ENCODE measurements around the gene ICA1L. TPM values are rescaled to one million over a fixed set of nuclear protein-coding genes. Genes with fewer than 3 reads are reported as not detected.
"Not testable (repeated sequence)": the region's sequence is repeated elsewhere in the genome, so short reads cannot be mapped to it uniquely, and the experiment has no call there.

ICA1L gene
- total RNA-seq, 1 donor from 2014 or later = 1.2 TPM

DNA sequence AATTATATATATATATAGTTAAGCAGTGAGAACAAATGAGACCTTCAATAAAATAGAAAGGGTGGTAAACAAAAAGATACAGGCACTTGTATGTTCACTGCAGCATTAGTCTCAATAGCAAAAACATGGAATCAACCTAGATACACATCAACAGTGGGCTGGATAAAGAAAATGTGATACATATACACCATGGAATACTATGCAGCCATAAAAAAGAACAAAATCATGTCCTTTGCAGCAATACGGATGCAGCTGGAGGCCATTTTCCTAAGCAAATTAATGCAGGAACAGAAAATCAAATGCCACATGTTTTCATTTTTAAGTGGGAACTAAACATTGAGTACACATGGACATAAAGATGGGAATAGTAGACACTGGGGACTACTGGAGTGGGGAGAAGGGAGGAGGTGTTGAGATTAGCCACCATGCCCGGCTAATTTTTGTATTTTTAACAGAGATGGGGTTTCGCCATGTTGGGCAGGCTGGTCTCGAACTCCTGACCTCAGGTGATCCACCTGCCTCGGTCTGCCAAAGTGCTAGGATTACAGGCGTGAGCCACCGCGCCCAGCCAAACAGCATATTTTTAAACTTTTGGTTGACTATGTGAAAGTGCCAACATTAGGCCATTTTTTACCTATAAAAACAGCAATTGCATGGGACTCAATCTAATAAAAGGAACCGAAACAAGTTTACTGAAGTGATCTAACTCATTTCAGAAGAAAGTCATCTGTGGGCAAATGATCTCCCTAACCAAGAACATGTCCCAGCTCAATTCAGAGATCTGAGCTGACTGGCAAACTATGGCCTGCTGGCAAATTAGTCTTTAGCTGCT, 23.7 kb downstream of the ICA1L start:
- no peak for DNase-seq

DNA sequence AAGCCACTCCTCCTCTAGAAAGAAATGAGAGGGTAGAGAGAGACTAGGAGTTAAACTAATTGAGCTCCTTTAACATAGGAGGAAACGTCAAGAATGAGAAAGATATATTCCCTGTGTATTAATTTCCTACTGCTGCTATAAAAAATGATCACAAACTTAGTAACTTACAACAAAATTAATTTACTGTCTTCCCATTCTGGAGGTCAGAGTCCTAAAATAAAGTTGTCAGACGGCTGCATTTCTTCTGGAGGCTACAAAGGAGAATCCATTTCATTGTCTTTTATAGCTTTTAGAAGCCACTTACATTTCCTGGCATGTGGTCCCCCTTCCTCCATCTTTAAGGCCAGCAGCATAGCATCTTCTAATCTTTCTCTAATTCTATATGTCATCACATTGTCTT, 26.9 kb downstream of the ICA1L start:
- no peak for DNase-seq

DNA sequence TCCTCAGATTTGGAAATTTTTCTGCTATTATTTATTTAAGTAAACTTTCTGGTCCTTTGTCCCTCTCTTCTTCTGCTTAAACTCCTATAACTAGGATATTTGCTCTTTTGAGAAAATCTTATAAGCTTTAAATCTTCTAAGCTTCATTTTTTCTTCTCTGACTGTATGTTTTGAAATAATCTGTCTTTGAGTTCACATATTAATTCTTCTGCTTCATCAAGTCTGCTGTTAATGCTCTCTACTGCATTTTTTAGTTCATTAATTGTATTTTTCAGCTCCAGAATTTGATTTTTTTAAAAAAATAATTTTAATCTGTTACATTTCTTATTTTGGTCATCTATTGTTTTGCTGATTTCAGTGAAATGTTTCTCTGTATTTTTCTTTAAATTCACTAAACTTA, 28.9 kb downstream of the ICA1L start:
- DNase-seq = no peak

DNA sequence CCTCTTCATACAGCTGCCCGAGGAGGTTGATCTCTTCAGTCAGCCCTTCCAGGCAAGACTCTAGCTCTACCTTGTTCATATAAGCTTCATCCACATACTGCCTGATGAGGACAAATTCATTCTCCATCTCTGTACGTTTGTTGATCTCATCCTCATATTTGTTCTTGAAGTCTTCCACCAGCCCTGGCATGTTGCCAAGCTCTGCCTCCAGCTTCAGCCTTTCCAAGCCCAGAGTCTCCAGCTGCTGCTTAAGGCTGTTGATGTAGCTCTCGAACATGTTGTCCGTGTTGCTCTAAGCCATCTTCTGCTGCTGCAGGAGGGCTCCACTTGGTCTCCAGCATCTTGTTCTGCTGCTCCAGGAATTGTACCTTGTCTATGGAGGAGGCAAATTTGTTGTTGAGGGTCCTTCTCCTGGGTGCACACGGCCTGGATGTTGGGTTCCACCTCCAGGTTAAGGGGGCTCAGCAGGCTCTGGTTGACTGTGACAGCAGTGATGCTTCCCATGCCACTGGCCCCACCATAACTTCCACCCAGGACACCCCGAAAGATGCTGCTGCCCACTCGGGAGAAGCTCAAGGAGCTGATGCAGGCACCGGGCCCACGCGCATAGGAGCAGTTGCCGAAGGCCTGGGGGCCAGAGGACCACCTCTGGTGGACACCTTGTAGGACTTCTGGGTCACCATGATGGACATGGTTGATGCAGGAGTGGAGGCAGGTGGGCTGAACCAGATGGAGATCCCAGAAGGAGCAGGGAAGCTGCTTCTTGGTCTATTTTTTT, 30.3 kb downstream of the ICA1L start:
- peak; percentile 7 for DNase-seq

DNA sequence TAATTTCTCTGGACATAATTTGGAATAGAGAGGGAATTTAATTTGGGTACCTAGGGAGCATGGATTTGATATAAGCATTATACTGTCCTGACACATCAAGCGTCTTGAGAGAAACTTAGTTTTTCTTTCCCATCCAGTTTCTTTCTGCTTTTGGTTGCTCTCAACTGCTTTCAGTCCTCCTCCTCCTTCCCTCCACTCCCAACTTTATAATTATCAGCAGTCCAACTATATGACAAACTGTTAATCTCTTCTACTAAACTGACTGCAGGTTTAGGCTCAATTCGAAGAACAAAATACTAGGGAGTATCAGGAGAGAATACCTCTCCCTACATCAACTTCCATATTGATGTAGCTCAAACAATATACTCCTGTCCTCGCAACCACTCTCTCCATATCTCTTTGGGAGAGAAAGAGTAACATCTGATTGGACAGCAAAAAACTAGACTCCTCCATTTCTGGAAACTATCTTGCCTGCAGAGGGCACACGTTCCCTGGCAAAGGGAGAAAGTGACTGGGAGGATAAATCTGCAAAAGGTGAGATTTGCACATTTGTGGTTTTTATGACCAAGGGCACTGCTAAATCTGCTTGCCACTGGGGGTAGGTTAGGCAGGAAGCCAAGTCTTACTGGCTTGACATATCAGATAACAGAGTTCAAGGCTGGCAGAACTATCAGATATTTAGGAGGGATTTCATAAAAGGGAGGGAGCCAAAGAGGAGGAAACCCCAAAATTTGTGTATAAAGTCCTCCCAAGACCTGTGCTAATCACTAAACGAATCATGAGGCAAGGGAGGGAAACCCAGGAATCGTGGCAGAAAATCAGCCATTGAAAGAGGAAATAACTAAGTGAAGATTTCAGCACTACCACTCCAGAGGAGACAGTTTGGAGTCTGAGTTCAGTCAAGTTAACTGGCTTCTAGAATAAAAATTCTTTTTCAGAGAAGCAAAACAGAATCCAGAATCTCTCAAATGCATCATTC, 40.0 kb downstream of the ICA1L start:
- peak; percentile 72 for DNase-seq

DNA sequence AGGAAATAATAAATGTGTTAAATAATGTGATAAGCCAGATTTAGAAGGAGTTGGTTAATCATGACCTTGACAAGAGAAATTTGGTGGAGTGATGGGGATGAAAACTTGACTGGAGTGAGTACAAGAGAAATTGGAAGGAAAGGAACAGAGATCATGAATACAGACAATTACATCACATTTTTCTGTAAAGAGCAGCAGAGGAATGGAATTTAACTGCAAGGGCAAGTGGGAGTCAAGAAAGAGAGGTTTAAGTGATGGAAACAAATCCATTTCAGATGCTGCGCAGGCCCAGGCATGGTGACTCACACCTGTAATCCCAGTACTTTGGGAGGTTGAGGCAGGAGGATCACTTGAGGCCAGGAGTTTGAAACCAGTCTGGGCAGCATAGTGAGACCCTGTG, 46.7 kb downstream of the ICA1L start:
- DNase-seq = no peak

DNA sequence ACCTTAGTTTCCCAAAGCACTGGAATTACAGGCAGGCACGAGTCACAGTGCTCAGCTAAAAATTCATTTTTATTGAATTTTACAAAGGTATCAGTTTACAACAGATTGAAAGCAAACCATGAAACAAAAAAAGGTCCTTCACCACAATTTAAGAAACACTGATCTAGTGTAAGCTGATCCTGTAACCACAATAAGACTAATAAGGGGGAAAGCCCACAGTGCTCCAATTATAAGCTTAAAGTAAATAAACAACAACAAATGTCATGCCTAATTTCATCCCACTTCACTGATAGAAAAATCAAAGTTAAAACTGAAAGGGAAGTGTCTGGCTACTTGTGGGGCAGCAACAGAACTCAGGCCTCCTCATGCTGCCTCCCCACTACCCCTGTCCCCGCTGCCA, 49.2 kb downstream of the ICA1L start:
- no peak for DNase-seq

DNA sequence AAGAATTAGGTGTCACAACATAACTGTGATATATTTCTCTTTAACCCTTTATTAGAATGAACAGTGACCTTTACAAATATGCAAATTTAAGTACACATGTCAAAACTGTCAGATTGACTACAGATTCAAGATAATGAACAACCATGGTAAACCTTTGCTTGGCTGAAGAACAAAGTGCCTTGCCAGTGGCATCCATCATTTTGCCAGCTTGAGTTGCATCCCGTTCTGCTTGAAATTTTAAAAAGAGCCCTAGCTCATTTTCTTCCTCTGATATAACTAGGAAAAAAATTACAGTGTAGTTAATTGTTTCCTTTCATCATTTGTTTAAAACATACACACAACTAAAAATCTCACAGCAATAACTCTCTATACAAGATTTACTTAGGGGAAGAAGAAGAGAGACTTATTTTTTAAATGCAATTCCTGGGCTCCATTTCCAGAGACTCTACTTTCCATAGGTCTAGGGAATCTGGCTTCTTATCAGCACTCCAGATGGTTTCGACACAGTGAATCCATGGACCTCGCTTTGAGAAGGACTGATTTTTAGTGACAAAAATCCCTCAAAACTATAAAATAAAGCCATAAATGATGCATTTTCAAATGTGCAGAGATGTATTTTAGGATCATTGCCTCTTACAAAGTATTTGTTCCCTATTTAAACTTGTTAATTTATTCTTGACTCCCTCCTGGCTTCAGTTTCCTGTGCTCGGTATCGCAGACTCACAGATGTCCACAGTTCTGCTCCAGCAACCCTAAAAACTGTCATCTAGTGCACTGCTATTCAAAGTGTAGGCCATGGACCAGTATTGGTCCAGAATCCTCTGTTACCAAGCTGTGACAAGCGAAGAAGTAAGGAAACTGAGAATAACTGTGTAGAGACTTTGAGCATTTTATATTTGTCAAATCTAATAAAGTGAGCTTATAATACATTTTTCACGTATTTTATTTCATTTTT, 50.1 kb downstream of the ICA1L start:
- no peak for DNase-seq

DNA sequence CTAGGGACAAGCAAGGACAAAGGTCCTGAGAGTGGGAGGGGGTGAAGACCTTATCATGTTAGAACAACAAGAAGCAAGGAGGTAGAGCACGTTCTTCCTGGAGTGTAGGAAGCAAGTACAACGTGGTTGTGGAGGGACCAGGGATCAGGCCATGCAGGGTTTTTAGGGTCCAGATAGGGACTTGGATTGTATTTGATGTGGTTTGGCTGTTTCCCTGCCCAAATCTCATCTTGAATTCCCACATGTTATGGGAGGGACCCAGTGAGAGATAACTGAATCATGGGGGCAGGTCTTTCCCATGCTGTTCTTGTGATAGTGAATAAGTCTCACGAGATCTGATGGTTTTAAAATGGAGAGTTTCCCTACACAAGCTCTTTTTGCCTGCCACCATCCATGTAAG, 53.2 kb downstream of the ICA1L start:
- no peak for DNase-seq

DNA sequence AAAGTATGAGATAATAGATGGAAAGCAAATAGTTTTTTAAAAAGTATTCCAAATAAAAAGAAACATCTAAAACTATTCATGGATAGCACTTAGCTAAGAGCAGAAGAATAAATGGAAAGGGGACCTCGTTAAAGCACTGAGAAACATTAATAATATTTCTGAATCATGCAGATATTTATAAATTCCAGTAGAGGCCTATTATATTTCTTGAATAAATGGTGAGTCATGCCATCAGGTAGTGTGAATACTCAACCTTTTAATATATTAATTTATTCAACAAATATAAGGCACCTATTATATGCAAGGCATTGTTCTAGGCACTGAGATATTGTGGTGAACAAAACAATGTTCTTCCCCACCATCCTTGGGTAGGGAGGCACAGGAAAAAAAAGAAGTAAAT, 53.8 kb downstream of the ICA1L start:
- no peak for DNase-seq

DNA sequence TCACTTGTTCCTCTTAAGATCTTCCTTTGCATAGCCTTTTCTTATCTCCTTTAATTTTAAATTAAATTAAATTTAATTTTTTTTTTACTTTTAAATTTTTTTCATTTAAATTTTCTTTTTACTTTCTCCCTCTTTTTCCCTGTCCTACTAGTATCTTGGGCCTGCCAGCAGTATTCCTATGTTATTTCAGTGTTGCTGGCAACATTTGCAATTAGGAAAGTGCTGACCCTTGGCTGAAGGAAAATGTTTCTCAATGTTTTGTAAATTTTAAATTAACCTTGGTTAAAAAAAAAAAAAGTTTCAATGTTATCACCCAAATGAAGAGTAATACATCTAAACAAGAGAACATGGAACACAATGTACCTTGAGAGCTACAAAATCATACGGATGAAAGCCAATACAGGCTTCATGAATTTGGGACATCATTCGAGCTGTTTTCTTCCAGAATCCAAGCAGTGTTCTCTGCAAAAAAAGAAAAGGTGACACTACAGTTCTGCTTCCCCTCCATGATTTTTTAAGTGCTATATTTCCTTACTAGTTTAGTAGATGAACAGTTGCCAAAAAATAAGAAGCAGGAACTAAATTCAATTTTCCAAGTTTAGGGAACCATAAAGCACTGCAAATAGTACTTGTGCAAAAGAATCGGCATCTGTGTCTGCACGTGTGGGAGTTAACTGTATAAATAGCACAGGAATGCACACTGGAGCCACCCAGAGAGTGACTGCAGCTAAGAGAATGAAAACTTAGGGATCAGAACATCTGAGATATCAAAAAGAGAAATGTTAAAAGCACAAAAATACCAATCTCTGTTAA, 55.8 kb downstream of the ICA1L start:
- DNase-seq = no peak

DNA sequence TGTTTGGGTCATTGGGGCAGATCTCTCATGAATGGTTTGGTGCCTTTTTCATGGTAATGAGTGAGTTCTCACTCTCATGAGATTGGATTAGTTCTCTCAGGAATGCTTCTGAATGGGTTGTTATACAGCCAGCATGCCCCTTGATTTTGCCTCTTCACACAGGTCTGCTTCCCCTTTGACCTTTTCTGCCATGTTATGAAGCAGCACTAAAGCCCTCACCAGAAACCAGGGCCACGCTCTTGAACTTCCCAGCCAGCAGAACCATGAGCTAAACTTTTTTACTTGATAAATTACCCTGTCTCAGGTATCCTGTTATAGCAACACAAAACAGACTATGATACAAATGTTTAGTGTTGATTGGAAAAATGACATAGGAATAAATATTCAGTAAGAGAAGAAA, 57.3 kb downstream of the ICA1L start:
- DNase-seq = no peak

DNA sequence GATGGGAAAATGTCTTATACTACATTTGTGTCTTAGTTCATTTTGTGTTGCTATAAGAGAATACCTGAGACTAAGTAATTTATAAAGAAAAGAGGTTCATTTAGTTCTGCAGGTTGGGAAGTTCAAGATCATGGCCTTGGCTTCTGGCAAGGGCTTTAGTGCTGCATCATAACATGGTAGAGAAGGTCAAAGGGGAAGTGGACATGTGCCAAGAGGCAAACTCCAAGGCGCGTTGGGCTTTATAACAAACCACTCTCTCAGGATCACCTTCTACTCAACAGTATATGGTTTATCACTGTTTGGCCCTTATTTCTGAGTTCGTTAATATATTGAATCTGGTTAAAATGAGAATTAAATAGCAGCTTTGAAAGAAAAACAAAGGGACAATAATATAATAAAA, 58.2 kb downstream of the ICA1L start:
- DNase-seq = no peak

DNA sequence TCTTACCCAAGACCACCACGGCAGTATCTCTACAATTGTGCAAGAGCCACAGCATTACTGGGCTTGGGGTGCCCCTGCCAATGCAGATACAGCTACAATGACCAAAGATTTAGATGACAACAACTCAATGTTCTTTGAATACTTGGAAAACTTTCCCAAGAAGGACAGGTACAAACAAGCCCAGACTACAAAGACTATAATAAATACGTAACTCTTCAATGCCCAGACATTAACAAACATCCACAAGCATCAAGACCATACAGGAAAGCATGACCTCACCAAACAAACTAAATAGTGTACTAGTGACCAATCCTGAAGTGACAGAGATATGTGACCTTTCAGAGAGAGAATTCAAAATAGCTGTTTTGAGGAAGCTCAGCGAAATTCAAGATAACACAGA, 62.8 kb downstream of the ICA1L start:
- DNase-seq = no peak

DNA sequence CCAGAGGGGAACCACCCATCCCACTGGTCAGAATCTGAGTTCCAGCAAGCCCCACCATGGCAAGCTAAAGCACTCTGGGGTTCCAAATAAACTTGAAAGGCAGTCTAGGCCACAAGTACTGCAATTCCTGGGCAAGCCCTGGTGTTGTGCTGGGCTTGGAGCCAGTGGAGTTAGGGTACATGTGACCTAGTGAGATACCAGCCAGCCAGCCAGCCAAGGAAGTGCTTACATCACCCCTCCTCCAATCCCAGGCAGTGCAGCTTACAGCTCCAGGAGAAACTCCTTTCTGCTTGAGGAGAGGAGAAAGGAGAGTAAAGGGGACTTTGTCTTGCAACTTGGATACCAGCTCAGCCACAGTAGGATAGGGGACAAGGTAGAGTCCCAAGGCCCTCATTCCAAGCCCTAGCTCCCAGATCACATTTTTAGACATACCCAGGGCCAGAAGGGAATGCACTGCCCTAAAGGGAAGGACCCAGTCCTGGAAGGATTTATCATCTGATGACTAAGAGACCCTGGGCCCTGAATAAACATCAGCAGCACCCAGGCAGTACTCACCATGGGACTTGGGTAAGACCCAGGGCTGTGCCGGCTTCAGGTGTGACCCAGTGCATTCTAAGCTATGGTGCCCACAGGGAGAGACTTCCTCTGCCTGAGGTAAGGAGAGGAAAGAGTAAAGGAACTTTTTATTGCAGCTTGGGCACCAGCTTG, 64.0 kb downstream of the ICA1L start:
- DNase-seq = peak; percentile 82

DNA sequence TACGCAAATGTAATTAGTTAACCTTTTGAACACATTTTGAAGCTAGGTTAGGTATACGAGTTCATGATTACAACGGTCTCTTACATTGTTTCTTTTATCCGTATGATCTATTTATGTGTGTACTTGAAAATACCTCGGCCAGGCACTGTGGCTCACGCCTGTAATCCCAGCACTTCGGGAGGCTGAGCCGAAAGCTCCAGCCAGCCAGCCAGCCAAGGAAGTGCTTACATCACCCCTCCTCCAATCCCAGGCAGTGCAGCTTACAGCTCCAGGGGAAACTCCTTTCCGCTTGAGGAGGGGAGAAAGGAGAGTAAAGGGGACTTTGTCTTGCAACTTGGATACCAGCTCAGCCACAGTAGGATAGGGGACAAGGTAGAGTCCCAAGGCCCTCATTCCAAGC, 65.7 kb downstream of the ICA1L start:
- not testable (repeated sequence) for DNase-seq

DNA sequence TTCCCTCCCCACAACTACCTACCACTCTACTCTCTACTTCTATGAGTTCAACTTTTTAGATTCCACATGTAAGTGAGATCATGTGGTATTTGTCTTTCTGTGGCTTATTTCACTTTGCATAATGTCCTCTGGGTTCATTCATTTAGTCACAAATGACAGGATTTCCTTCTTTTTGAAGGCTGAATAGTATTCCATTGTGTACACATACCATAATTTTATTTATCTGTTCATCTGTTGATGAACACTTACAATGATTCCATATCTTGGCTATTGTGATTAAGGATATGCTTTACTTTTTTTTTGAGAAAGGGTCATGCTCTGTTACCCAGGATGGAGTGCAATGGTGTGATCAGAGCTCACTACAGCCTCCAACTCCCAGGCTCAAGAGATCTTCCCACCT, 73.6 kb downstream of the ICA1L start:
- DNase-seq = no peak

DNA sequence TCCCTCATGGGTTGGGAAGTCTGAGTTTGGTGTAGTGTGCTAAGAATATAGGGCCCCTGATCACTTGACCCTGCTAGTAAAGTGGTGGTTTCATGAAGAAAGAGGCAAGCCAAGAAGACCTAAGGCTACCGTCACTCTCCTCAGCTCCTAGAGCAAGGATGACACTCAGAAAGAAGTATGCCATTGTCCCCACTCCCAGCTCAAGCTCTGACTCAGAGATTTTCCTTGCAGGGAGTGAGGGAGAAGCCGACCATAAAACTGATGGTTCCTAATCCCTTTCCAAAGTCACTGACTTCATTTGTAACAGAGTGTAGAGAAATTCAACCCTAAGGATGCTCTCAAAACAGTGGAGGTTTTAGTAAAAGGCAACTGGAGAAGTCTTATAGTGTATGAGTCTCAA, 80.9 kb downstream of the ICA1L start:
- no peak for DNase-seq

DNA sequence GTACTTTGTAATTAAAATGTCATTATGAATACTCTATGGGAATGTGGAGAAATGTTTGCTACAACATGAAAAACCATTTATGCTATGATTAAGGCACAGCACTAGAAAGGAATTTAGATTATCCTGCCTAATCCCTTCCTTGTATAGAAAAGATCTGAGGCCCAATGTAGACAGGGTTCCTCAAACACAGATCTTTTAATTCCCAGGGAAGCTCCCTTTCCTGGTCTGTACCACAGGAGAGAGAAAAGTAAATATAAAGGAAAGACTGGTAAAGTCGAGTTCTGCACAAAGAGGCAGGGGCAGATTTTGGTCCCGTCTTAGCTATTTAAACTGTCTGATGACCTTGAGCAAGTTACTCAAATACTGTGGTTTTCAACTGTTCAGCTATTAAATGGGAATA, 84.7 kb downstream of the ICA1L start:
- DNase-seq = no peak

DNA sequence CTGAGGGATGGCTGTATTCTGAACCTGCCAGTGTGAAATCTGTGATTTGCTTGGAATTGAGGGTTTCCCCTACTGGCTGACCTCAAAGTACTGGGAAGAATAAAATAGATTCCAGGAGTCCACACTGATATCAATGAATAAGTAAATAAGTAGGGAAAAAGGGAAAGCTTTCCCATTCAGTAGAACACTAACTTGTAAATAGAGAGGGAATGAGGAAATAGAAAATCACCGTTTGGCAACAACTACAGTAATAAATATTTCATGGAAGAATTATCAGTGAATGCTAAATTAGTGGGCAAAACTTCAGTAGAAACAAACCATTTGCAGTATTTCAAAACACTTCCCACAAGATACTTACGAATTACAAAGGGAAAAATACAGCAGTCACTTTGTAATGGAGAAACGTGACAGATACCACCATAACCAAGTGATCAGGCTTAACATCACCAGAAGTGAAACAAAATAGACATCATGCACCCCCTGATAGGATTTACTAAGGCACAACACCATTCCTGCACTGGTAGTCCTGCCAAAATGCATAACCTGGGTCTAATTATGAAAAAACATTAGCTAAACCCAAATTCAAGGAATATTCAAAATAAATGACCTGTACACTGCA, 88.5 kb downstream of the ICA1L start:
- no peak for DNase-seq
